Lower lobe of right lung (tissue), 2 donors: ENCODE data around the gene RNF38. TPM values are rescaled to one million over a fixed set of nuclear protein-coding genes. Genes with fewer than 3 reads are reported as not detected.
"Not testable (repeated sequence)": the region's sequence is repeated elsewhere in the genome, so short reads cannot be mapped to it uniquely, and the experiment has no call there.

Experiments used
- ATAC-seq, 2 donors: fragments of 200-7000 bp; cut with Tn5 transposase; one replicate each; pipeline ENCODE4 v1.9.1; 2020 to 2022; ENCODE audit warnings: mild to moderate bottlenecking in 2 of 2, moderate library complexity in 2 of 2
- DNase-seq: peaks from one replicate; pipeline ENCODE4 v3.0.0-alpha.2; 2020
- H3K27ac ChIP-seq: fragments of 200-600 bp; one replicate; pipeline ENCODE4 v1.8.0; 2022
- H3K27me3 ChIP-seq: fragments of 200-600 bp; one replicate; pipeline ENCODE4 v1.8.0; 2022; ENCODE audit warnings: low read depth
- H3K36me3 ChIP-seq: fragments of 200-600 bp; one replicate; pipeline ENCODE4 v1.8.0; 2022; ENCODE audit warnings: mild to moderate bottlenecking
- H3K4me1 ChIP-seq: fragments of 200-600 bp; one replicate; pipeline ENCODE4 v1.8.0; 2022
- H3K4me3 ChIP-seq: fragments of 200-600 bp; one replicate; pipeline ENCODE4 v1.8.0; 2022; ENCODE audit warnings: mild to moderate bottlenecking
- H3K9me3 ChIP-seq: fragments of 200-600 bp; one replicate; pipeline ENCODE4 v1.8.0; 2022
- intact Hi-C: fragments of 100-400 bp; cut with DNase I; formaldehyde crosslinking; loops from one replicate; pipeline ENCODE4 v1.11.0; 2022
- total RNA-seq: library from RNA; stranded (reverse); fragmentation: NEBNext Ultra II Directional; extraction: Animal tissue kit (Norgen Biotek cat#: 25700); gene quantifications from one replicate; pipeline ENCODE4 v1.2.1, GENCODE V29; 2021
- TF ChIP-seq, protein P1 (sequence below): fragments of 200-600 bp; IDR thresholded peaks from one replicate; pipeline ENCODE4 v1.8.0; 2022; ENCODE audit warnings: antibody characterized with exemption, mild to moderate bottlenecking
- donor health status: DM: no; HTN: yes; CAD: no; lungs with severe emphysema.

Gene RNF38
- total RNA-seq, 1 donor from 2014 or later = 48.9 TPM

DNA sequence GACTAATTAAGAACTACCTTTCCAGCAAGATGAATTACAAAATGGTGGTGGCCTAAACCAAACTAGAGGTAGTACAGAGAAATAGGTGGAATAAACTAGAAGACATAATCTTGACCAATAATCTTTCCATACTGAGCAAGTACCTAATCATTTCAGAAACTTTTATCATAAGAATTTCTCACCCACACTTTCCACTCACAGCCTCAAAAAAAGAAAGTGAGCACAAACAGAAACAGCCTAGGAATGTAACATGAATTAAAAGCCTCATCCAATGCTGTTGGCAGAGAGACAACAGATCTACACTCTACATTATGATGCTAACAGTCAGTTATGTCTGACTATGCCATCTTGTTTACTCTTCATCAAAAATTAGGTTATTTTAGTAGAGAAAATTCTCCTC, 1.3 kb downstream of the RNF38 start:
- no peaks in the 10 kb centered on the region for H3K27me3 ChIP-seq
- H3K27ac ChIP-seq = no peak overlapping the region
- no peaks in the 10 kb centered on the region for H3K9me3 ChIP-seq
- TF ChIP-seq, protein P1, sequence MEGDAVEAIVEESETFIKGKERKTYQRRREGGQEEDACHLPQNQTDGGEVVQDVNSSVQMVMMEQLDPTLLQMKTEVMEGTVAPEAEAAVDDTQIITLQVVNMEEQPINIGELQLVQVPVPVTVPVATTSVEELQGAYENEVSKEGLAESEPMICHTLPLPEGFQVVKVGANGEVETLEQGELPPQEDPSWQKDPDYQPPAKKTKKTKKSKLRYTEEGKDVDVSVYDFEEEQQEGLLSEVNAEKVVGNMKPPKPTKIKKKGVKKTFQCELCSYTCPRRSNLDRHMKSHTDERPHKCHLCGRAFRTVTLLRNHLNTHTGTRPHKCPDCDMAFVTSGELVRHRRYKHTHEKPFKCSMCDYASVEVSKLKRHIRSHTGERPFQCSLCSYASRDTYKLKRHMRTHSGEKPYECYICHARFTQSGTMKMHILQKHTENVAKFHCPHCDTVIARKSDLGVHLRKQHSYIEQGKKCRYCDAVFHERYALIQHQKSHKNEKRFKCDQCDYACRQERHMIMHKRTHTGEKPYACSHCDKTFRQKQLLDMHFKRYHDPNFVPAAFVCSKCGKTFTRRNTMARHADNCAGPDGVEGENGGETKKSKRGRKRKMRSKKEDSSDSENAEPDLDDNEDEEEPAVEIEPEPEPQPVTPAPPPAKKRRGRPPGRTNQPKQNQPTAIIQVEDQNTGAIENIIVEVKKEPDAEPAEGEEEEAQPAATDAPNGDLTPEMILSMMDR = no peak
- peaks cover 46% of the 10 kb centered on the region for H3K4me1 ChIP-seq
- intact Hi-C loops = no loop called here
- no peaks in the 10 kb centered on the region for H3K36me3 ChIP-seq
- DNase-seq (no peak), ATAC-seq (no peak)
- H3K4me3 ChIP-seq = no peak overlapping the region

DNA sequence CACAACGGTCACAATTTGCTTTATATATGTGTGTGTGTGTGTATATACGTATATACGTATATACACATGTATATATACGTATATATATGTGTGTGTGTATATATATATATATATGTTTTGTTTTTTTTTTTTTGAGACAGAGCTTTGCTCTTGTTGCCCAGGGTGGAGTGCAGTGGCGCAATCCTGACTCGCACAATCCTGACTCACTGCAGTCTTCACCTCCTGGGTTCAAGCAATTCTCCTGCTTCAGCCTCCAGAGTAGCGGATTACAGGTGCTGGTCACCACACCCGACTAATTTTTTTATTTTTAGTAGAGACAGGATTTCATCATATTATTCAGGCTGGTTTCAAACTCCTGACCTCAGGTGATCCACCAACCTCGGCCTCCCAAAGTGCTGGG, 3.1 kb downstream of the RNF38 start:
- Histone ChIP-seq H3K4me1 (peaks cover 56% of the 10 kb centered on the region), H3K4me3 (no peak overlapping the region), H3K27ac (no peak overlapping the region), H3K36me3 (no peaks in the 10 kb centered on the region), H3K27me3 (no peaks in the 10 kb centered on the region), H3K9me3 (no peaks in the 10 kb centered on the region)
- DNase-seq = no peak
- intact Hi-C loops = no loop called here
- TF ChIP-seq, protein P1 = no peak
- ATAC-seq = no peak

DNA sequence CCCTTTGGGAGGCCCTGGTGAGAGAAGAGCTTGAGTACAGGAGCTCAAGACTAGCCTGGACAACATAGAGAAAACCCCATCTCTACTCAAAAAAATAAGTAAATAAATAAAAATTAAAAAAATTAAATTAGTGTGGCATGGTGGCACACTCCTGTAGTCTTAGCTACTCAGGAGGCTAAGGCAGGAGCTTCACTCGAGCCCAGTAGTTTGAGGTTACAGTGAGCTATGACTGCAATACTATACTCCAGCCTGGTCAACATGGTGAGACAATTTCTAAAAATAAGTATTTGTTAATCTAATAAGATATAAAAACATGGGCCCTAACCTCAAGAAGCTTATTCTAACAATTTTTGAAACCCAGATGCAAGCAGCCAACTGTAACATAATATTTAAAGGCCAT, 7.6 kb downstream of the RNF38 start:
- Histone ChIP-seq H3K27ac (no peak overlapping the region), H3K4me1 (peaks cover 52% of the 10 kb centered on the region), H3K27me3 (no peaks in the 10 kb centered on the region), H3K9me3 (no peaks in the 10 kb centered on the region), H3K36me3 (peaks cover 3% of the 10 kb centered on the region), H3K4me3 (no peak overlapping the region)
- TF ChIP-seq, protein P1 = no peak
- DNase-seq = no peak
- intact Hi-C loops = no loop called here
- ATAC-seq = no peak

DNA sequence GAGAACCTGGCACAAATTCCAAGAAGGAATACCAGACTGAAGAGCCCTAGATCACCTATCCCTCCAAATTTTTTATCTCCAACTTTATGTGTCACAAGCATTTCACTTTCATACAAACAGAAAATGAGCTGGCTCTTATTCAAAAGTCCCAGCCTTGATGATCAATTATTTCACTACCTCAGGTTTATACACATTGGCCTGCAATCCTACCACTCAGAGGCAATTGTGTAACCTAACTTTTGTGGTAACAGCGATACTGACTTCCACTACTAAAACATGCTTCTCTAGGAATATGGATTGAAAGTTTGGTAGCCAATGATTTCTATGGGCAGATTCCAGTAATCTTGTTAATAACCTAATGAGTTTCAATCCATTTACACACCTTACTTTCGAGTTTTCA, 10.5 kb downstream of the RNF38 start:
- intact Hi-C loops = no loop called here
- no peak overlapping the region for H3K27ac ChIP-seq
- H3K9me3 ChIP-seq = no peaks in the 10 kb centered on the region
- peaks cover 7% of the 10 kb centered on the region for H3K36me3 ChIP-seq
- H3K4me3 ChIP-seq = no peak overlapping the region
- DNase-seq = no peak
- H3K4me1 ChIP-seq = peaks cover 39% of the 10 kb centered on the region
- no peak for ATAC-seq
- no peaks in the 10 kb centered on the region for H3K27me3 ChIP-seq
- TF ChIP-seq, protein P1 = no peak

DNA sequence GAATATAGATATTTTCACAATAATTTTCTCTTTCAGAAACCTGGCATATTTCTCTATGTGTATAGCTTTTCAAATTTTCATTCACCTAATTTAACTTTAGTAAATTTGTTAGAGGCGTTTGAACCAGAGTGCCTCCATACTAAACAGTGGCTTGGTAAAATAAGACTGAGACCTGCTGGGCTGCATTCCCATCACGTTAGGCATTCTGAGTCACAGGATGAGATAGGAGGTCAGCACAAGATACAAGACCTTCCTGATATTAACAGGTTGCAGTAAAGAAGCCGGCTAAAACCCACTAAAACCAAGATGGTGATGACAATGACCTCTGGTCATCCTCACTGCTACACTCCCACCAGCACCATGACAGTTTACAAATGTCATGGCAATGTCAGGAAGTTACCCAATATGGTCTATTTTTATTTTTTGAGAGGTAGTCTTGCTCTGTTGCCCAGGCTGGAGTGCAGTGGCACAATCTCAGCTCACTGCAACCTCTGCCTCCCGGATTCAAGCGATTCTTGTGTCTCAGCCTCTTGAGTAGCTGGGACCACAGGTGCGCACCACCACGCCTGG, 13.6 kb downstream of the RNF38 start:
- H3K27ac ChIP-seq, H3K36me3 ChIP-seq, H3K9me3 ChIP-seq, ATAC-seq, H3K27me3 ChIP-seq, intact Hi-C loops, H3K4me3 ChIP-seq, DNase-seq: not testable (repeated sequence)
- peaks cover 50% of the 10 kb centered on the region for H3K4me1 ChIP-seq

DNA sequence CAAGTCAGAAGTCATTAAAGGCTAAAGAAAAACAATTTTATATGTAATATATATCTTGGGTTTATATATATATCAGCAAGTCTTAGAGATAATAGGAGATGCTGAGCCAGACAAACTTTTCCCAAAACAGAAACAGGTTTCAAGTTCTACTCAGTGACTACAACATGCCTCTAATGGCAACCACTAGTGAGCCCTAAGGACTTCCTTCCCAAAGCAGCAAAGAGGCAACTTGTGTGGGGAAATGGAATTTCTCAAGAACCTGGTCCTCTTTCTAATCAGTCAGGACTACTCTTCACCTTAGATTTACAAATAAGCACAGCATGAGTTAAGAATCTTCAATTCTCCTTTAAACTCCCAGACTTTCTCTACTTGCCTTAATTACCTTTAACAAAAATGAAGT, 17.6 kb downstream of the RNF38 start:
- peaks cover 49% of the 10 kb centered on the region for H3K4me1 ChIP-seq
- H3K36me3 ChIP-seq = peaks cover 4% of the 10 kb centered on the region
- peak; percentile 56 to 76 for ATAC-seq
- TF ChIP-seq, protein P1 = no peak
- intact Hi-C loops = no loop called here
- no peaks in the 10 kb centered on the region for H3K27me3 ChIP-seq
- H3K9me3 ChIP-seq = no peaks in the 10 kb centered on the region
- no peak overlapping the region for H3K27ac ChIP-seq
- no peak for DNase-seq
- H3K4me3 ChIP-seq = no peak overlapping the region
